H1 (cell line): ENCODE results near the gene CPSF4L. TPM values are rescaled to one million over a fixed set of nuclear protein-coding genes. Genes with fewer than 3 reads are reported as not detected.

Experiments
- ASH2L ChIP-seq: fragments of 200-600, 300-600 bp; sonication (generic); IDR thresholded peaks from one replicate; pipeline ENCODE4 v1.7.1; 2017; ENCODE audit warnings: low read length
- BACH1 ChIP-seq: IDR thresholded peaks from 2 replicates; pipeline ENCODE4 v1.6.1; 2012; ENCODE audit warnings: low read length, improper control_type of control experiment
- BRCA1 ChIP-seq: IDR thresholded peaks from 2 replicates; pipeline ENCODE4 v1.6.1; 2012; ENCODE audit warnings: low read depth, low read length, improper control_type of control experiment
- CHD2 ChIP-seq: IDR thresholded peaks from 2 replicates; pipeline ENCODE4 v1.6.1; 2012; ENCODE audit warnings: low read length, improper control_type of control experiment
- EGR1 ChIP-seq: IDR thresholded peaks from 2 replicates; pipeline ENCODE4 v1.6.1; 2011; ENCODE audit warnings: low read depth, low read length, borderline replicate concordance
- FOSL1 ChIP-seq: IDR thresholded peaks from 2 replicates; pipeline ENCODE4 v1.6.1; 2011; ENCODE audit warnings: mild to moderate bottlenecking, low read depth, low read length, moderate library complexity; ENCODE audit not compliant: insufficient read depth
- GTF2F1 ChIP-seq: IDR thresholded peaks from 2 replicates; pipeline ENCODE4 v1.6.1; 2012; ENCODE audit warnings: low read depth, low read length, improper control_type of control experiment, borderline replicate concordance
- HDAC2 ChIP-seq, 2 experiments: fragments of 300-600 bp in 1 of 2; sonication (generic) in 1 of 2; IDR thresholded peaks; 2 replicates each; pipeline ENCODE4 v1.6.1; 2011 to 2012; ENCODE audit warnings: low read depth in 2 of 2, low read length in 2 of 2, mild to moderate bottlenecking in 2 of 2, moderate library complexity in 2 of 2, borderline replicate concordance in 1 of 2, inconsistent platforms in 1 of 2
- HDAC6 ChIP-seq: IDR thresholded peaks from one replicate; pipeline ENCODE4 v1.7.1; 2012; ENCODE audit warnings: low read depth, mild to moderate bottlenecking, inconsistent platforms, low read length, moderate library complexity
- KDM1A ChIP-seq: fragments of 200-600, 300-600 bp; sonication (generic); IDR thresholded peaks from 2 replicates; pipeline ENCODE4 v1.7.1; 2016; ENCODE audit warnings: mild to moderate bottlenecking, low read length, borderline replicate concordance
- KDM4A ChIP-seq: IDR thresholded peaks from one replicate; pipeline ENCODE4 v1.7.1; 2012; ENCODE audit warnings: low read depth, mild to moderate bottlenecking, moderate library complexity, low read length, inconsistent platforms; ENCODE audit not compliant: severe bottlenecking
- MAFK ChIP-seq: IDR thresholded peaks from 2 replicates; pipeline ENCODE4 v1.6.1; 2012; ENCODE audit warnings: low read depth, mild to moderate bottlenecking, improper control_type of control experiment, low read length
- NANOG ChIP-seq: IDR thresholded peaks from 2 replicates; pipeline ENCODE4 v1.6.1; 2011; ENCODE audit warnings: low read length, low read depth, mild to moderate bottlenecking, inconsistent platforms; ENCODE audit not compliant: insufficient read depth, poor library complexity, severe bottlenecking
- PHF8 ChIP-seq: fragments of 200-600 bp; sonication (generic); conservative IDR thresholded peaks from 2 replicates; pipeline ENCODE4 v1.7.1; 2012; ENCODE audit warnings: low read depth, mild to moderate bottlenecking, inconsistent platforms, low read length, moderate library complexity
- POLR2A ChIP-seq, 2 experiments: IDR thresholded peaks; 1 replicate in 1 of 2; 2 replicates in 1 of 2; pipeline ENCODE4 v1.6.1; 2011; ENCODE audit warnings: low read depth in 2 of 2, low read length in 2 of 2, mild to moderate bottlenecking in 2 of 2; ENCODE audit errors: control extremely low read depth in 1 of 2
- POU5F1 ChIP-seq: IDR thresholded peaks from 2 replicates; pipeline ENCODE4 v1.6.1; 2011; ENCODE audit warnings: low read depth, mild to moderate bottlenecking, low read length, moderate library complexity
- RAD21 ChIP-seq, 2 experiments: IDR thresholded peaks in 1 of 2; conservative IDR thresholded peaks in 1 of 2; 2 replicates each; pipeline ENCODE4 v1.6.1; 2011; ENCODE audit warnings: low read depth in 2 of 2, low read length in 2 of 2, improper control_type of control experiment in 1 of 2, inconsistent platforms in 1 of 2, mild to moderate bottlenecking in 1 of 2, moderate library complexity in 1 of 2
- SAP30 ChIP-seq: fragments of 300-600 bp; sonication (generic); IDR thresholded peaks from 2 replicates; pipeline ENCODE4 v1.7.1; 2012; ENCODE audit warnings: low read length, moderate library complexity, mild to moderate bottlenecking, inconsistent platforms; ENCODE audit not compliant: insufficient read depth, insufficient replicate concordance
- SIRT6 ChIP-seq: IDR thresholded peaks from one replicate; pipeline ENCODE4 v1.7.1; 2012; ENCODE audit warnings: low read length, inconsistent platforms
- SIX5 ChIP-seq: IDR thresholded peaks from 2 replicates; pipeline ENCODE4 v1.6.1; 2011; ENCODE audit warnings: mild to moderate bottlenecking, low read depth, low read length
- TCF12 ChIP-seq: IDR thresholded peaks from 2 replicates; pipeline ENCODE4 v1.6.1; 2011; ENCODE audit warnings: low read depth, mild to moderate bottlenecking, low read length
- USF2 ChIP-seq: IDR thresholded peaks from 2 replicates; pipeline ENCODE4 v1.6.1; 2011; ENCODE audit warnings: low read length, improper control_type of control experiment
- ZNF274 ChIP-seq: IDR thresholded peaks from 2 replicates; pipeline ENCODE4 v1.7.0; 2012; ENCODE audit warnings: low read length, borderline replicate concordance; ENCODE audit errors: extremely low read depth
- polyA plus RNA-seq, 7 experiments: library from polyadenylated mRNA; depleted of rRNA in 3 of 7; stranded (reverse) in 5 of 7; unstranded in 2 of 7; fragments of >200 nt in 5 of 7; fragments of 200-250 nt in 2 of 7; gene quantifications; 1 replicate in 5 of 7; 2 replicates in 1 of 7; 4 replicates in 1 of 7; pipeline versions ENCODE4 v1.2.1 to v1.2.3, GENCODE V29; 2011 to 2013; ENCODE audit warnings: missing spikeins in 2 of 7, mixed read lengths in 2 of 7
- total RNA-seq: library from RNA; stranded (reverse); fragmentation: NEBNext Ultra II Directional; extraction: Animal tissue kit (Norgen Biotek cat#: 25700); gene quantifications from 2 replicates; pipeline ENCODE4 v1.2.1, GENCODE V29; 2021

Gene CPSF4L
- total and polyA plus RNA-seq, 2 of the 8 experiments (the other 6 are each of a cell fraction or from before 2014, with no cell fraction given) = not detected

GRCh38 chr17:73255671-73256181 is 6.0 kb downstream of the CPSF4L start (continued):
- TF ChIP-seq ZNF274 (no peak), ASH2L (no peak), PHF8 (no peak), SAP30 (no peak), FOSL1 (no peak), NANOG (no peak), CHD2 (no peak), SIX5 (no peak), POU5F1 (no peak), BACH1 (no peak), KDM1A (no peak), USF2 (no peak), GTF2F1 (no peak), BRCA1 (no peak), POLR2A (IDR thresholded peaks at IDR 0.05; ENCODE audit: control extremely low read depth in 1 of 2, low read depth in 2 of 2, low read length in 2 of 2) (no peak), SIRT6 (no peak), MAFK (no peak), KDM4A (no peak), EGR1 (no peak), HDAC2 (IDR thresholded peaks at IDR 0.05; ENCODE audit: borderline replicate concordance in 1 of 2, low read depth in 2 of 2, low read length in 2 of 2) (no peak), TCF12 (no peak), RAD21 (IDR thresholded peaks at IDR 0.05 in 1 of 2, conservative IDR thresholded peaks at IDR 0.05 in 1 of 2; ENCODE audit: low read depth in 2 of 2, low read length in 2 of 2) (peak; percentile 99 to 100), HDAC6 (no peak)
